Spleen (tissue), 7 donors: Measurements from ENCODE around the gene ATM.

Experiments
- CTCF ChIP-seq, 11 experiments: fragments of 200-600 bp in 7 of 11; fragments of 450-650 bp in 4 of 11; sonication (generic) in 4 of 11; IDR thresholded peaks in 8 of 11; conservative IDR thresholded peaks in 3 of 11; 1 replicate in 7 of 11; 2 replicates in 4 of 11; pipeline versions ENCODE4 v1.4.0 to v1.8.0; 2016 to 2021; ENCODE audit warnings: antibody characterized with exemption in 11 of 11, inconsistent platforms in 4 of 11, mild to moderate bottlenecking in 1 of 11
- POLR2A ChIP-seq, 3 donors: fragments of 450-650 bp; IDR thresholded peaks; one replicate each; pipeline ENCODE4 v1.5.1; 2017; ENCODE audit warnings: antibody characterized with exemption in 3 of 3, mild to moderate bottlenecking in 1 of 3
- POLR2AphosphoS5 ChIP-seq, 3 donors: sonication (generic); formaldehyde crosslinking; IDR thresholded peaks; one replicate each; pipeline ENCODE4 v1.5.1; 2017; ENCODE audit warnings: antibody characterized with exemption in 3 of 3
- donor health status: DM: no; HTN: no; CAD: no; lungs with moderate emphysema.
- donor health status: DM: no; HTN: no; CAD: no.
- donor health status: DM: no; HTN: no; CAD: no.

- TF ChIP-seq POLR2A (IDR thresholded peaks at IDR 0.05) (no peak), CTCF (IDR thresholded peaks at IDR 0.05 in 8 of 11, conservative IDR thresholded peaks at IDR 0.05 in 3 of 11) (no peak), POLR2AphosphoS5 (IDR thresholded peaks at IDR 0.05) (no peak)
Measured at GRCh38 chr11:108322666-108323065, 99.8 kb downstream of the ATM start.
